HEK293 (cell line): Measurements from ENCODE around the gene SYT2.

Experiments
- CTCF ChIA-PET: fragments of 350-600 bp; formaldehyde crosslinking; extraction: SDS; loops from one replicate; lab custom pipeline; 2021; ENCODE audit warnings: antibody characterized with exemption; lab: Yijun Ruan, JAX
- POLR2A ChIA-PET: fragments of 300-600 bp; formaldehyde crosslinking; extraction: SDS; loops from one replicate; lab custom pipeline; 2020; ENCODE audit warnings: antibody characterized with exemption, inconsistent platforms; lab: Yijun Ruan, JAX
- H3K27ac ChIP-seq: fragments of 200-500 bp; sonication (Bioruptor generic); 2 replicates; pipeline ENCODE4 v1.5.1; 2014; ENCODE audit warnings: low read depth, low read length, control low read depth, inconsistent platforms; ENCODE audit errors: extremely low read depth
- H3K36me3 ChIP-seq, 2 experiments: fragments of 200-500 bp in 1 of 2; sonication (Bioruptor generic) in 1 of 2; 1 replicate in 1 of 2; 2 replicates in 1 of 2; pipeline ENCODE4 v1.5.1; 2014 to 2017; ENCODE audit warnings: inconsistent platforms in 2 of 2, low read length in 2 of 2; ENCODE audit not compliant: control insufficient read depth in 2 of 2, insufficient read depth in 1 of 2
- H3K4me1 ChIP-seq: fragments of 200-500 bp; sonication (Bioruptor generic); 2 replicates; pipeline ENCODE4 v1.5.1; 2014; ENCODE audit warnings: mild to moderate bottlenecking, low read length, inconsistent platforms; ENCODE audit not compliant: control insufficient read depth, insufficient read depth
- H3K4me3 ChIP-seq: 2 replicates; pipeline ENCODE4 v1.5.1; 2011; ENCODE audit warnings: low read depth, mild to moderate bottlenecking, control low read depth, low read length, moderate library complexity
- H3K9me3 ChIP-seq: fragments of 200-500 bp; sonication (Bioruptor generic); 2 replicates; pipeline ENCODE4 v1.5.1; 2014; ENCODE audit warnings: low read depth, low read length, inconsistent platforms; ENCODE audit not compliant: control insufficient read depth, insufficient read depth
- KLF8 ChIP-seq: fragments of 450-650 bp; formaldehyde crosslinking; IDR thresholded peaks from 2 replicates; pipeline ENCODE4 v1.5.1; 2016; ENCODE audit warnings: missing biosample characterization, missing genetic modification characterization
- KLF9 ChIP-seq: fragments of 450-650 bp; formaldehyde crosslinking; IDR thresholded peaks from 2 replicates; pipeline ENCODE4 v1.5.1; 2016; ENCODE audit warnings: missing biosample characterization, missing genetic modification characterization, low read depth
- TRIM28 ChIP-seq: IDR thresholded peaks from 2 replicates; pipeline ENCODE4 v1.6.1; 2011; ENCODE audit warnings: low read length, control low read depth, borderline replicate concordance
- ZBTB48 ChIP-seq: fragments of 450-650 bp; formaldehyde crosslinking; IDR thresholded peaks from 2 replicates; pipeline ENCODE4 v1.5.1; 2016; ENCODE audit warnings: missing biosample characterization, missing genetic modification characterization
- ZNF214 ChIP-seq: fragments of 450-650 bp; formaldehyde crosslinking; IDR thresholded peaks from 2 replicates; pipeline ENCODE4 v1.5.1; 2017; ENCODE audit warnings: missing biosample characterization, mild to moderate bottlenecking, missing genetic modification characterization, borderline replicate concordance
- ZNF221 ChIP-seq: fragments of 450-650 bp; formaldehyde crosslinking; IDR thresholded peaks from 2 replicates; pipeline ENCODE4 v1.5.1; 2017; ENCODE audit warnings: missing biosample characterization, missing genetic modification characterization, borderline replicate concordance
- ZNF23 ChIP-seq: fragments of 450-650 bp; formaldehyde crosslinking; IDR thresholded peaks from 2 replicates; pipeline ENCODE4 v1.5.1; 2016; ENCODE audit warnings: missing biosample characterization, missing genetic modification characterization, borderline replicate concordance
- ZNF280D ChIP-seq: fragments of 450-650 bp; formaldehyde crosslinking; IDR thresholded peaks from 2 replicates; pipeline ENCODE4 v1.5.1; 2016; ENCODE audit warnings: missing biosample characterization, missing genetic modification characterization
- ZNF292 ChIP-seq: fragments of 450-650 bp; formaldehyde crosslinking; IDR thresholded peaks from 2 replicates; pipeline ENCODE4 v1.5.1; 2016; ENCODE audit warnings: low read depth, missing biosample characterization, missing genetic modification characterization, borderline replicate concordance
- ZNF624 ChIP-seq: fragments of 450-650 bp; formaldehyde crosslinking; IDR thresholded peaks from 2 replicates; pipeline ENCODE4 v1.5.1; 2017; ENCODE audit warnings: missing biosample characterization, missing genetic modification characterization
- ZNF664 ChIP-seq: fragments of 450-650 bp; formaldehyde crosslinking; IDR thresholded peaks from 2 replicates; pipeline ENCODE4 v1.5.1; 2016; ENCODE audit warnings: missing biosample characterization, missing genetic modification characterization
- ZNF670 ChIP-seq: fragments of 450-650 bp; formaldehyde crosslinking; IDR thresholded peaks from 2 replicates; pipeline ENCODE4 v1.5.1; 2016; ENCODE audit warnings: missing biosample characterization, missing genetic modification characterization, low read depth
- ZNF707 ChIP-seq: fragments of 450-650 bp; formaldehyde crosslinking; IDR thresholded peaks from 2 replicates; pipeline ENCODE4 v1.5.1; 2016; ENCODE audit warnings: missing biosample characterization, missing genetic modification characterization
- ZNF776 ChIP-seq: fragments of 450-650 bp; formaldehyde crosslinking; IDR thresholded peaks from 2 replicates; pipeline ENCODE4 v1.5.0; 2017; ENCODE audit warnings: missing biosample characterization, missing genetic modification characterization, borderline replicate concordance
- ZNF792 ChIP-seq: fragments of 450-650 bp; formaldehyde crosslinking; IDR thresholded peaks from 2 replicates; pipeline ENCODE4 v1.5.1; 2016; ENCODE audit warnings: missing biosample characterization, missing genetic modification characterization
- TF ChIP-seq, protein P1 (sequence below): fragments of 450-650 bp; formaldehyde crosslinking; IDR thresholded peaks from 2 replicates; pipeline ENCODE4 v1.5.1; 2016; ENCODE audit warnings: missing biosample characterization, missing genetic modification characterization
- TF ChIP-seq, protein P2 (sequence below): fragments of 450-650 bp; formaldehyde crosslinking; IDR thresholded peaks from 2 replicates; pipeline ENCODE4 v1.5.1; 2016; ENCODE audit warnings: missing biosample characterization, missing genetic modification characterization

The SYT2 gene

DNA sequence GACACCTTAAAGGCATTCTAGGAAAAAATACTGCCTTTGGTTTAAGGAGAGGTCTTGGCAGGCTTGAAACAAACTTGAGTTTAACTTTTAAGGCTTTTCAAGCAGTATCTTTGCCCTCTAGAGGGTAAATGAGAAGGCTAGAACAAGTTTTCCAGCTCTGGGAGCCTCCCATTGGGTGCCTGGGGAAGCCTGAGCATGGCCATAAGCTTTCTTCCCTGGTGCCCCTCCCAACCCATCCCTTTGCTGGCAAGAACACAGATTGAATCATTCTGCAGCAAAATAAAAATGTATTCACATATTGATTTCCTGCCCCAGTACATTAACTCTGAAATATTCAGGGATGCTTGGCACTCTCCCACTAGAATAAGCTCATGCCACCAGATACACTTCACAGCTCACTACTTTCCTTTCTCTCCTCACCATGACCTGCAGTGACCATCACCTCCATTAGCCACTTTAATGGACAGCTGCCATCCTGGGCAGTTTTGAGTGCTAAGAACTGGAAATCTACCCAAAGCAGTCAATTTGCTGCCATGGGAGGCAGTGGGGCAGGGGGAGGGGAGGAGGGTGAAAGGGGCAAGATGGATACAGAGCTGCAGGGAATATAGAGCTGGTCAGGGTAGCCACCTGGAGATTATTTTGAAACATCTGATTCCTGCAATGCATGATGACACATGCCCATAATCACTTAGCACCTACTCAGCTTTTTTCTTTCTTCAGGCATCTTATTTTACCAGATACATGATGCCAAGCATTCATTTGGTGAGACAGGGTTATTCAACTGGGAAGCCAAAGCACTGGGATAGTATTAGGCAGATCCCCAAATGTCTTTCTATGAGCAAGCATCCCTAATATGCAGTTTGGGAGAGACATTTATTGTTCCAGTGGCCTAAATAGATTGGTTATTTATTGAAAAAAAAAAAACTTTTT lies 140.6 kb downstream of the SYT2 start:
- no peak overlapping the region for H3K4me3 ChIP-seq
- no peaks in the 10 kb centered on the region for H3K36me3 ChIP-seq
- TF ChIP-seq ZNF664 (tag by site-specific recombination) (no peak), ZNF707 (tag by site-specific recombination) (no peak)
- ChIA-PET POLR2A (no interaction called here), CTCF (interaction anchor here (0.8 to 2.0 kb wide), 4 partner anchors 8 to 228 kb away, joined by 3 to 6 read pairs (median 4); partner anchors contain the start of gene UBE2T)
- H3K27ac ChIP-seq, result no peak overlapping the region
- H3K9me3 ChIP-seq, result no peaks in the 10 kb centered on the region
- H3K4me1 ChIP-seq, result no peaks in the 10 kb centered on the region

DNA sequence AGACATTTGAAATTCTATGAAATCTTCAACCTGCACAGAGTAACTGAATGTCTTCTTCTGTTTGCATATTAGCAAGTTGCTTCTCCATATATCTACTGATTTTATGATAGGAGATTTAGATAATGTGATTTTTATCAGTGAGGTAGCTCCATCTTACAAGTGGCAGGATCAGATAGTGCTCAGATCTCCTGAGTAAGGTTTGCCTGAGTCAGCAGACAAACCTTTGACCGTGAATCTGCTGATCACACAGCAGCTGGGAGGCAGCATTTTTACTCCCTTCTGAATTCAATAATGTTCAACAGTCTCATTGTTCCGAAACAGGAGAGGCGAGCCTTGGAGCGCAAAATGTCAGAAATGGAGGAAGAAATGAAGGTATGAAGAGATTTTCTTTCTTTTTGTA lies 141.4 kb downstream of the SYT2 start:
- Histone ChIP-seq H3K9me3 (no peaks in the 10 kb centered on the region), H3K27ac (no peak overlapping the region), H3K4me1 (no peaks in the 10 kb centered on the region), H3K36me3 (no peaks in the 10 kb centered on the region), H3K4me3 (no peak overlapping the region)
- POLR2A ChIA-PET, result no interaction called here
- CTCF ChIA-PET, result interaction anchor here (1.2 to 2.0 kb wide), 3 partner anchors 9 to 227 kb away, joined by 3 to 6 read pairs (median 3); partner anchors contain the start of gene UBE2T
- no peak for TF ChIP-seq ZNF707 (tag by site-specific recombination)
- no peak for TF ChIP-seq ZNF776 (tag by site-specific recombination)
- TF ChIP-seq ZNF214 (tag by site-specific recombination), result no peak
- no peak for TF ChIP-seq ZNF280D (tag by site-specific recombination)
- no peak for TF ChIP-seq ZNF670 (tag by site-specific recombination)
- no peak for TF ChIP-seq KLF9 (tag by site-specific recombination)
- TF ChIP-seq, protein P1, sequence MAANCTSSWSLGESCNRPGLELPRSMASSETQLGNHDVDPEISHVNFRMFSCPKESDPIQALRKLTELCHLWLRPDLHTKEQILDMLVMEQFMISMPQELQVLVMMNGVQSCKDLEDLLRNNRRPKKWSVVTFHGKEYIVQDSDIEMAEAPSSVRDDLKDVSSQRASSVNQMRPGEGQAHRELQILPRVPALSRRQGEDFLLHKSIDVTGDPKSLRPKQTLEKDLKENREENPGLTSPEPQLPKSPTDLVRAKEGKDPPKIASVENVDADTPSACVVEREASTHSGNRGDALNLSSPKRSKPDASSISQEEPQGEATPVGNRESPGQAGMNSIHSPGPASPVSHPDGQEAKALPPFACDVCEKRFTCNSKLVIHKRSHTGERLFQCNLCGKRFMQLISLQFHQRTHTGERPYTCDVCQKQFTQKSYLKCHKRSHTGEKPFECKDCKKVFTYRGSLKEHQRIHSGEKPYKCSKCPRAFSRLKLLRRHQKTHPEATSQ (tag by site-specific recombination), result no peak
- TF ChIP-seq KLF8 (tag by site-specific recombination), result no peak
- no peak for TF ChIP-seq TRIM28
- no peak for TF ChIP-seq ZNF23 (tag by site-specific recombination)
- TF ChIP-seq ZBTB48 (tag by site-specific recombination), result no peak
- TF ChIP-seq, protein P2, sequence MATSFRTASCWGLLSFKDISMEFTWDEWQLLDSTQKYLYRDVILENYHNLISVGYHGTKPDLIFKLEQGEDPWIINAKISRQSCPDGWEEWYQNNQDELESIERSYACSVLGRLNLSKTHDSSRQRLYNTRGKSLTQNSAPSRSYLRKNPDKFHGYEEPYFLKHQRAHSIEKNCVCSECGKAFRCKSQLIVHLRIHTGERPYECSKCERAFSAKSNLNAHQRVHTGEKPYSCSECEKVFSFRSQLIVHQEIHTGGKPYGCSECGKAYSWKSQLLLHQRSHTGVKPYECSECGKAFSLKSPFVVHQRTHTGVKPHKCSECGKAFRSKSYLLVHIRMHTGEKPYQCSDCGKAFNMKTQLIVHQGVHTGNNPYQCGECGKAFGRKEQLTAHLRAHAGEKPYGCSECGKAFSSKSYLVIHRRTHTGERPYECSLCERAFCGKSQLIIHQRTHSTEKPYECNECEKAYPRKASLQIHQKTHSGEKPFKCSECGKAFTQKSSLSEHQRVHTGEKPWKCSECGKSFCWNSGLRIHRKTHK (tag by site-specific recombination), result no peak
- no peak for TF ChIP-seq ZNF792 (tag by site-specific recombination)
- no peak for TF ChIP-seq ZNF624 (tag by site-specific recombination)
- no peak for TF ChIP-seq ZNF292 (tag by site-specific recombination)
- no peak for TF ChIP-seq ZNF221 (tag by site-specific recombination)
